ENCODE data around the gene RASA4B. TPM values are rescaled to one million over a fixed set of nuclear protein-coding genes. Genes with fewer than 3 reads are reported as not detected.
"Not testable (repeated sequence)": the region's sequence is repeated elsewhere in the genome, so short reads cannot be mapped to it uniquely, and the experiment has no call there.

The RASA4B gene
- total and polyA plus RNA-seq, 2 of the 4 experiments (the other 2 are of a cell fraction) = 1.8 to 7.7 TPM

DNA sequence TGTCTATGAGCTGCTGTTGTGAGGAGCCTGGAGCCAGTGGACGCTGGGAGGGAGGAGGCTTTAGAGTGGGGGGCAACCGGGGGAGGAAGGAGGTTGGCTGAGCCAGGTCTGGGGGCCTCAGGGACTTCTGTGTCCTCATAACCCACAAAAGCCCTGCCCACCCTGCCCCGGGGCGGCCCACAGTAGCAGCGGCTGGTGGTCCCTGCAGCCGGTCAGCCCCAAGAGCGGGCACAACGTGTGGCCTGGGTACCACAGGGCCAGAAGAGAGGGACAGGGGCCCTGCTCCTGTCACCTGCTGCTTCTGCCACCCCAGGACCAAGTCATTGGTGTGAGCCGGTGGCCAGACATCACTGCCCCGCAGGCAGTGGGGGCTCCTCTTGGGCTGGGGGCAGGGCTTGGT, 35.6 kb downstream of the RASA4B start:
- H4K91ac ChIP-seq (ENCODE audit: insufficient read depth, low read depth, low read length); H3K27ac ChIP-seq (ENCODE audit: insufficient read depth, low read length); H3K9me1 ChIP-seq (ENCODE audit: insufficient read depth, low read length); H3K79me1 ChIP-seq (ENCODE audit: low read depth in 1 of 2, low read length in 2 of 2); H2AFZ ChIP-seq (replicated peaks; ENCODE audit: low read length, poor library complexity); H2BK5ac ChIP-seq (ENCODE audit: low read depth, low read length, poor library complexity, severe bottlenecking); H2BK120ac ChIP-seq (ENCODE audit: low read depth, low read length); H2AK9ac ChIP-seq (replicated peaks; ENCODE audit: low read depth, low read length, poor library complexity); ATAC-seq (ENCODE audit: low read depth); CTCF ChIA-PET; dilution Hi-C loops (cut with HindIII; ENCODE audit: low sequenced_read_pairs, unreplicated experiment); H3K18ac ChIP-seq (ENCODE audit: low read depth, low read length); H2AK5ac ChIP-seq (ENCODE audit: low read depth, low read length); H3K4me1 ChIP-seq (ENCODE audit: control insufficient read depth, insufficient read depth, low read length); in situ Hi-C loops (cut with MboI; ENCODE audit: low sequenced_read_pairs); H3K9me3 ChIP-seq (ENCODE audit: control insufficient read depth, insufficient read depth, low read length); H4K8ac ChIP-seq (ENCODE audit: low read depth in 2 of 2, low read length in 2 of 2); H3K9ac ChIP-seq (ENCODE audit: low read depth, low read length); H2BK20ac ChIP-seq (ENCODE audit: low read depth, low read length); H3K4me3 ChIP-seq (ENCODE audit: insufficient read depth, low read depth, low read length); H3K23ac ChIP-seq (ENCODE audit: low read depth, low read length); DNase-seq; H3K14ac ChIP-seq (replicated peaks; ENCODE audit: low read depth, low read length); POLR2A ChIA-PET (ENCODE audit: unreplicated experiment); H3K4me2 ChIP-seq (ENCODE audit: low read depth, low read length); H3K56ac ChIP-seq (ENCODE audit: extremely low read depth, insufficient read depth, low read length); H4K20me1 ChIP-seq (ENCODE audit: insufficient read depth, low read length); BruUV-seq (replicated peaks); H3K36me3 ChIP-seq (ENCODE audit: control insufficient read depth, insufficient read depth, low read length); H4K5ac ChIP-seq (ENCODE audit: low read depth, low read length); H3K27me3 ChIP-seq (ENCODE audit: control insufficient read depth, insufficient read depth, low read length); H3K4ac ChIP-seq (ENCODE audit: low read depth, low read length); intact Hi-C loops (cut with micrococcal nuclease); H2BK15ac ChIP-seq (ENCODE audit: low read depth, low read length): not testable (repeated sequence)
- WGBS, 2 experiments (ENCODE audit: extremely low coverage in 2 of 2, insufficient read length in 1 of 2) = no CpG with 5 or more reads among the region's 10 CpGs
